Cardiac fibroblast (primary cell): ENCODE measurements around the gene CARMIL1.
A peak's percentile ranks its signal among the peaks of the same experiment; 100 is the strongest.

Experiments used
- DNase-seq, 2 donors: peaks; one replicate each; pipeline versions ENCODE4 v3.0.0 to v3.0.0-alpha.2; 2010; ENCODE audit warnings: low read depth in 2 of 2
- H3K4me3 ChIP-seq, 2 donors: replicated peaks in 1 of 2; 1 replicate in 1 of 2; 2 replicates in 1 of 2; pipeline ENCODE4 v1.5.1; 2011; ENCODE audit warnings: low read depth in 2 of 2, low read length in 2 of 2, mild to moderate bottlenecking in 2 of 2, moderate library complexity in 1 of 2
- TF ChIP-seq, protein P1 (sequence below): IDR thresholded peaks from one replicate; pipeline ENCODE4 v1.5.1; 2011; ENCODE audit warnings: low read depth, mild to moderate bottlenecking, low read length, inconsistent platforms

CARMIL1 gene

DNA sequence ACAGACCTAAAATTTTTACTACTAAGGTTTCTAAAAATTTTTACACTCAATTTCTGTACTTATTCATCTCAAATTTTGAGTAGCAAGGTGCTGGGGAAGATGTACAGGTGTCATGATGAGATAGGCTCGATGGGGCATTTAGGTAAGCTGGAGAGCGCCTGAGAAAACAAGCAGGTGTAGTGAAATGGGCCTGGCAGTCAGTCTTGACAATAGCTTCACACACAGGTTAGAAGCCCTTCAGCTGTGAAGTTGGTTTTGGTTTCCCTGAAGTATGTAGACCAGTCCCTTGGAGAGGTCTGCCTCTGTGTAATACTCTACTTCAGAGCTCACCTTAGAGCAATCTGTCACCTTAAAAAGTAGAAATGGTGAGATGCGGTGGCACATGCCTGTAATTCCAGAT, 228.9 kb downstream of the CARMIL1 start:
- TF ChIP-seq, protein P1, sequence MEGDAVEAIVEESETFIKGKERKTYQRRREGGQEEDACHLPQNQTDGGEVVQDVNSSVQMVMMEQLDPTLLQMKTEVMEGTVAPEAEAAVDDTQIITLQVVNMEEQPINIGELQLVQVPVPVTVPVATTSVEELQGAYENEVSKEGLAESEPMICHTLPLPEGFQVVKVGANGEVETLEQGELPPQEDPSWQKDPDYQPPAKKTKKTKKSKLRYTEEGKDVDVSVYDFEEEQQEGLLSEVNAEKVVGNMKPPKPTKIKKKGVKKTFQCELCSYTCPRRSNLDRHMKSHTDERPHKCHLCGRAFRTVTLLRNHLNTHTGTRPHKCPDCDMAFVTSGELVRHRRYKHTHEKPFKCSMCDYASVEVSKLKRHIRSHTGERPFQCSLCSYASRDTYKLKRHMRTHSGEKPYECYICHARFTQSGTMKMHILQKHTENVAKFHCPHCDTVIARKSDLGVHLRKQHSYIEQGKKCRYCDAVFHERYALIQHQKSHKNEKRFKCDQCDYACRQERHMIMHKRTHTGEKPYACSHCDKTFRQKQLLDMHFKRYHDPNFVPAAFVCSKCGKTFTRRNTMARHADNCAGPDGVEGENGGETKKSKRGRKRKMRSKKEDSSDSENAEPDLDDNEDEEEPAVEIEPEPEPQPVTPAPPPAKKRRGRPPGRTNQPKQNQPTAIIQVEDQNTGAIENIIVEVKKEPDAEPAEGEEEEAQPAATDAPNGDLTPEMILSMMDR: no peak
- DNase-seq: no peak
- no peak overlapping the region for H3K4me3 ChIP-seq

DNA sequence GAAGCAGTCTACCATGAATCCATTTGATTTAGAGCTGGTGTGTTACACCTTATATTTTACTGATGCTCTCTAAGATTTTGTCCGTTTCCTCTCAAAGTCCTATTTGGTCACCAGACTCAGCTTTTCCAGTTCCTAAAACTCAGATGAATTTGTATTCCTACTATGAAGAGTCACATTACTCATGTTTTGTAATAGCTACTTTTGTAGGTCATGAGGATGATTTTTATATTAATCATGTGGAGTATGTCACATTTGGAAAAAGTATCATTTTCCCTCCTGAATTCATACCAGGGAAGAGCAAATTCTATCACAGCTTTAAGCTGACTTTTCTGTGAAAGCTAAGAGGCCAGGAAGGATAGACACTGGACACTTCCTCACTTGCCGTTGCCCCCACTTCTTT, 232.2 kb downstream of the CARMIL1 start:
- TF ChIP-seq, protein P1: no peak
- no peak overlapping the region for H3K4me3 ChIP-seq
- DNase-seq: peak in 1 of 2 donors; percentile 60

DNA sequence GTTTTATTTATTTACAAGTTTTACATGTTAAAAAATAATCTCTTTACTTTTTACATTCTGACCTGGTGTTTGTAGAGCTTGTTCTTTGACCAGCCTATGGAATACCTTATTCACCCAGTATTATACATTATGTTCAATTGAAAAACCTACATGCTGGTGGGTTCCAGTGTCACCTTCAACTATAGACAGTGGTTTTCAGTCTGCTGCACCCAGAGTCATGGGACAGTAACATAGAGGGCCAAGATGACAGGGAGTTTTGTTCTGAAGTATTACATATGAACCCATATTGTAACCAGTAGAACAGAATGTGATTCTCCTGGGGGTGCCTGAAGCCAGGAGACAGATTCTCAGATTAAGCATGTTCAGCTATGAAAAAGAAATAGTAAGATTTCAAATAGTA, 233.4 kb downstream of the CARMIL1 start:
- no peak overlapping the region for H3K4me3 ChIP-seq
- TF ChIP-seq, protein P1: no peak
- DNase-seq: no peak

- DNase-seq: no peak
- TF ChIP-seq, protein P1: no peak
- no peak overlapping the region for H3K4me3 ChIP-seq
Measured at GRCh38 chr6:25519856-25520255, 240.7 kb downstream of the CARMIL1 start.

DNA sequence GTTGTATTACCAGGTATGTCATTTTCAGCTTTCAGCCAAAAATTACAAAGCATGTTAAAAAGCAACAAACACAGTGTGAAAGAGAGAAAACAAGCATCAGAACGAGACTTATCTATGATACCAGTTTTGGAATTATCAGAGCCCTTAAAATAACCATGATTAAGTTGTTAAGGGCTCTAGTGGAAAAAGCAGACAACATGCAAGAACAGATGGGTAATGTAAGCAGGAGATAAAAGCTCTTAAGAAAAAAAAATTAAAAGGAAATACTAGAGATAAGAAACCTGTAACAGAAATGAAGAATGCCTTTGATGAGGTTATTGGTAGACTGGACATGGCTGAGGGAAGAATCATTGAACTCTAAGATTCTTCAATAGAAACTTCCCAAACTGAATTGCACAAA, 245.4 kb downstream of the CARMIL1 start:
- no peak overlapping the region for H3K4me3 ChIP-seq
- TF ChIP-seq, protein P1: no peak
- DNase-seq: no peak

DNA sequence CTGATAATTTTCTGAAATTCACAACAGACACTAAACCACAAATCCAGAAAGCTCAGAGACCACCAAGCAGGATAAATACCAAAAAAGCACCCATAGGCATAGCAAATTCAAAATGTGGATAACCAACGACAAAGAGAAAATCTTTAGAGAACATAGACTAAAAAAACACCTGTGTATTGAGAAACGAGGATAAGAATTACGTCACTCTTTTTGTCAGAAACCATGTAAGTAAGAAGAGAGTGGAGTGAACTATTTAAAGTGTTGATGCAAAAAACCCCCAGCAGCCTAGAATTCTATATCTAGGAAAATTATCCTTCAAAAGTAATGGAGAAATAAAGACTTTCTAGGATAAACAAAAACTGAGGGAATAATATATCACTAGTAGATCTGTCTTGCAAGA, 245.9 kb downstream of the CARMIL1 start:
- DNase-seq: no peak
- TF ChIP-seq, protein P1: no peak
- H3K4me3 ChIP-seq: no peak overlapping the region

- DNase-seq: no peak
- TF ChIP-seq, protein P1: no peak
- H3K4me3 ChIP-seq: no peak overlapping the region
Measured at GRCh38 chr6:25534942-25535631, 255.9 kb downstream of the CARMIL1 start.
